SW480 (cell line): ENCODE results near the gene SCGB1D2.

Experiments used
- DNase-seq: peaks from one replicate; pipeline ENCODE4 v3.0.0-alpha.2; 2016; ENCODE audit warnings: low spot score

SCGB1D2 gene

GRCh38 chr11:62260261-62260953, 18.4 kb downstream of the SCGB1D2 start:
- no peak for DNase-seq

- DNase-seq, result no peak
These were observed 22.0 kb downstream of the SCGB1D2 start for GRCh38 chr11:62264004-62264403.

GRCh38 chr11:62266558-62266957, 24.5 kb downstream of the SCGB1D2 start:
- DNase-seq, result no peak

DNA sequence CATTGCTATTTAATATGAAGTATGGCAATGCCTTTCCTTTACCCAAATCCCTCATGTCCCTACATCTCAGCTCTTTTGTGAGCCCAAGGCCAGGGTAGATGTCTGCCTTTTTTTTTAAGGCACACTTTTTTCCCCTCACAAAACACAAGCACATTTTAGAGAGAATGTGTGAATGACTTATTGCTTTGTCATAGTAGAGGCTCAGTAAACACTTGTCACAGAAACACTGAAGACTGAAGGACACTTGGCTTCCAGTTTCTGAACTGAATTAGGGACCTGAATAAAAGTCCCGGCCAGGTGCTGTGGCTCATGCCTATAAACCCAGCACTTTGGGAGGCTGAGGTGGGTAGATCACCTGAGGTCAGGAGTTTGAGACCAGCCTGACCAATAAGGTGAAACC, 25.0 kb downstream of the SCGB1D2 start:
- no peak for DNase-seq

GRCh38 chr11:62267576-62267975, 25.5 kb downstream of the SCGB1D2 start:
- no peak for DNase-seq

DNA sequence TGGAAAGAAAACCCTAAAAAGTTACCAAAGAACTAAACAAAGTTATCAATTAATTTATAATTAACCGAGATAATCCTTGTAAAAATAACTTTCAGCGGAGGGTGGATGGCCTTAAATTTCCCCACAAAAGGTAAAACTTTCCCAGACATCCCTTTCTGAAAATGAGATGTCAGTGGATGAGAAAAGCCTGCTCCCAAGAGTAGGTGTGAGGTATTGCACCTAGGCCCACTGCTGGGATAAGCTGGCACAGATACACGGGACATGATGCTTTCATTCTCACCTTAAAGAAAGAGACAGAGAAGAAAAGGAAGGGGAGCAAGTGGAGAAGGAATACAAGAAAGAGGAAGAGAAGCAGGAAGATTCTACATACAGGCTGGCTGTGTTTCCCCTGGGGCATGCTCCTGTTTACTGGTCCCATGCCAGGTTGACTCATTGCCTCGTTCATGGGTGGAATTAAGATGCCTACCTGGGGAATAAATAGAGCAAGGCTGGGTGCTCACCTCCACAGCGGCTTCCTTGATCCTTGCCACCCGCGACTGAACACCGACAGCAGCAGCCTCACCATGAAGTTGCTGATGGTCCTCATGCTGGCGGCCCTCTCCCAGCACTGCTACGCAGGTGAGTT, 27.7 kb downstream of the SCGB1D2 start, which contains the start of gene SCGB2A2:
Gene SCGB2A2 (plus strand): TSS at position 505 of the 625 bp plus-strand sequence. CDS start 59 bp downstream, at position 564.
- no peak for DNase-seq

GRCh38 chr11:62273284-62273683, 31.2 kb downstream of the SCGB1D2 start:
- DNase-seq, result no peak

DNA sequence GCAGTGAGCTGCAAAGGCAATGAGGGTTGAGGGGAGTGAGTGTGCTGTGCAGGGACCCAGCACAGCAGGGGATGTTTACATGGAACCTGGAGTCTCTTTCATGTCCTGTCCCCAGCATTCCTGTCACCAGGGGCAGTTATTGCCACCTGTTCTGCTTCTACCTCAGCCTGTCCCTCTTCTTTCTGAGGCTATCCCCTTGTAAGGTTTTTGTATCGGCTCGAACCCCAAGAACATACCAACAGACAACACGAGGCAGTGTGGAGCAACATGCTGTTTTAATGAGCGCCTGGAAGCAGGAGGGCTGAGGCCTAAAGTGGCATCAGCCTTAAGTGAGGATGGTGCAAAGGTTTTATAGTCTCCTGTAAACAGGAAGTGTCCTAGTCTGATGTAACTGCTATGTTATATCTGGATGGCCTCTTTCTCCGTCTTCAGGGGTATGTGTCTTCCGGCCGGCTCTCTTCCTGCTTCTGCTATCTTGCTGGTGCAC, 31.8 kb downstream of the SCGB1D2 start:
- no peak for DNase-seq

GRCh38 chr11:62280452-62280851, 38.4 kb downstream of the SCGB1D2 start:
- DNase-seq, result no peak
